ENCODE measurements around the gene FHL1.

FHL1 gene

DNA sequence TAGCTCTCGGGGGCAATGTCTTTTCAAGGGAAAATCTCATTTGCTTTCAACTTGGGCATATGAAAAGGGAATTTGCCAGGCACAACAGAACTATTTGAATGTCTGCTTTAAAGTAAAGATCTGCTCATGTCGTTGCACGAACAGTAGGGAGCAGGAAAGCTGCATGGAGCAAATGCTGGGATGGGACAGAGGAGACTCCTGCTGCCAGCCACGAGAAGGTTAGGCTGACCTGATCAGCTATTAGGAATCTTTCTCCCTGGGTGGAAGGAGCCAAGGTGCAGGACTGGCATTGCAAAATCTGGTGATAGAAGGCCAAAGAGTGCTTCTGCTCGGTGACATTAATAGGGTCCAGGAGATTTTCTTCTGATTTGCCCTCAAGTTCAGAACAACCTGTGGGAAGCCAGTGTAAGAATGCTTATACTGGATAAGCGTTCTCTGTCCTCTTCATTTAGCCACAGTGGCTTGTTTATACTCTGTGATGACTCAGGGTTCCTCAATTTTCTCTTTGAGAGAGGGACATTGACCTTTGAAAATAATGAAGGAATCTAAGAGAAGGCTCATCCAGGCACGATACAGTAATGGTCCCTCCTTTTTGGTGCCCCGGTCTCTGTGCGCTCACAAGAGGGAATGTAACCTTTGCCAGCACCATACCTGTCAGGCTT lies 22.9 kb downstream of the FHL1 start:
- DNase-seq (ENCODE audit: low read depth): no peak
- no peak overlapping the region for H3K4me3 ChIP-seq (ENCODE audit: low read depth, low read length)

DNA sequence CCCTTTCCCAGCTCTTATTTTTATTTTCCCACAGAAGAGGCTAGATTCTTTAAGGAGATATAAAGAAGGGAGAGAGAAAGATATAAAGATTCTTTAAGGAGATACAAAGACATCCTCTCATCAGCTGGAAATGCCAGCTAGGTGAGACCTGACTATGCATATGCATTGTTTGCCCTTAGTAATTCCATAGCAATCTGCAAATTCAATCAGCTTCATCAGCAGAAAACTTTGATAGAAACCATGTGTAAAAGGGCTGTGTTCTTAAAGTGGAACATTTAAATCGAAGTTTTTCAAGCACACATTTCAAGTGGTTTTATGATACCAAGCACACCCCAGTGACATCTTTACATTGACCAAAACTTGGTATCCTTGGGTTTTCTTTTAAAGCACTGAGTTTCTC lies 24.1 kb downstream of the FHL1 start:
- DNase-seq (ENCODE audit: low read depth): no peak
- TF ChIP-seq, protein P1, sequence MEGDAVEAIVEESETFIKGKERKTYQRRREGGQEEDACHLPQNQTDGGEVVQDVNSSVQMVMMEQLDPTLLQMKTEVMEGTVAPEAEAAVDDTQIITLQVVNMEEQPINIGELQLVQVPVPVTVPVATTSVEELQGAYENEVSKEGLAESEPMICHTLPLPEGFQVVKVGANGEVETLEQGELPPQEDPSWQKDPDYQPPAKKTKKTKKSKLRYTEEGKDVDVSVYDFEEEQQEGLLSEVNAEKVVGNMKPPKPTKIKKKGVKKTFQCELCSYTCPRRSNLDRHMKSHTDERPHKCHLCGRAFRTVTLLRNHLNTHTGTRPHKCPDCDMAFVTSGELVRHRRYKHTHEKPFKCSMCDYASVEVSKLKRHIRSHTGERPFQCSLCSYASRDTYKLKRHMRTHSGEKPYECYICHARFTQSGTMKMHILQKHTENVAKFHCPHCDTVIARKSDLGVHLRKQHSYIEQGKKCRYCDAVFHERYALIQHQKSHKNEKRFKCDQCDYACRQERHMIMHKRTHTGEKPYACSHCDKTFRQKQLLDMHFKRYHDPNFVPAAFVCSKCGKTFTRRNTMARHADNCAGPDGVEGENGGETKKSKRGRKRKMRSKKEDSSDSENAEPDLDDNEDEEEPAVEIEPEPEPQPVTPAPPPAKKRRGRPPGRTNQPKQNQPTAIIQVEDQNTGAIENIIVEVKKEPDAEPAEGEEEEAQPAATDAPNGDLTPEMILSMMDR (IDR thresholded peaks at IDR 0.05; ENCODE audit: low read depth, low read length, missing control alignments): no peak
- H3K4me3 ChIP-seq (ENCODE audit: low read depth, low read length): no peak overlapping the region

More for the DNA sequence above, 22.9 kb downstream of the FHL1 start:
- TF ChIP-seq, protein P1 (IDR thresholded peaks at IDR 0.05; ENCODE audit: low read depth, low read length, missing control alignments): no peak

DNA sequence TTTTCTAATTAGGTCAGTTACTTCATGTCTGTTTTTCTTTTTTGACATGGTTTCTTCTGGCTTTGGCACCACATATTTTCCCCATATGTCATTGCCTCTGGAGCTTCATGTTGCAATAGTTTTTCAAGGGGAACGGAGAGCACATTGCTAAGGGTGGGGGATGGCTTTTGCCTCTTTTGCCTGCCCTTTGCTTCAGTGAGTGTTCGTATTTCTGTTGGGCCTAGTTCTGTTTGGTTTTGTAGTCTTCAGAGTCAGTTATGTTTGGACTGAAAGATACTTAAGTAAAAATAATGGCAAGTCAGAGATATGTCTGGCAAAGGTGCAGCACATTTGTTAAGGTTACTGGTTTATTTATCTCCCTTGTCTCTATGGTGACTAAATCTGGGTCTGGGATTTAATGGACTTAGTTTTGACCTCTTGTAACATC lies 29.1 kb downstream of the FHL1 start:
- no peak for DNase-seq (ENCODE audit: low read depth)
- no peak overlapping the region for H3K4me3 ChIP-seq (ENCODE audit: low read depth, low read length)
- TF ChIP-seq, protein P1 (IDR thresholded peaks at IDR 0.05; ENCODE audit: low read depth, low read length, missing control alignments): no peak

DNA sequence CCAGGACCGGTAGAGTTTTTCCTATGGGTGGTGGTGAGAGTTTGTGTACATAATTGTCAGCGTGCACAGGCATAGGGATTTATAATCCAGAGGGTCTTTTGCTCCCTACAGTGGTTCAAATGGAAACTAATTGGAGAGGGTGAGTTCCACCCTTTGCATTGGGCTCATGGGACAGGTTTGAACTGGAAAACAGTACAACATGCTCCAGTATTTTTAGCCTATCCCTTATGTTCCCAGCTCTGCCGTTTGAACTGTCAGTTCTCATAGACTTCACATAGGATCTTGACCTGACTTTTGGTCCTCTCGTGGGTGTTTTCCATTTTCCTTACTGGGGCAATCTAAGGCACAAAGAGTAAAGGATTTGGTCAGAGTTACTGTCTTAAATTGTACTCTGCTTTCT lies 31.8 kb downstream of the FHL1 start:
- DNase-seq (ENCODE audit: low read depth): no peak
- TF ChIP-seq, protein P1 (IDR thresholded peaks at IDR 0.05; ENCODE audit: low read depth, low read length, missing control alignments): no peak
- H3K4me3 ChIP-seq (ENCODE audit: low read depth, low read length): no peak overlapping the region

DNA sequence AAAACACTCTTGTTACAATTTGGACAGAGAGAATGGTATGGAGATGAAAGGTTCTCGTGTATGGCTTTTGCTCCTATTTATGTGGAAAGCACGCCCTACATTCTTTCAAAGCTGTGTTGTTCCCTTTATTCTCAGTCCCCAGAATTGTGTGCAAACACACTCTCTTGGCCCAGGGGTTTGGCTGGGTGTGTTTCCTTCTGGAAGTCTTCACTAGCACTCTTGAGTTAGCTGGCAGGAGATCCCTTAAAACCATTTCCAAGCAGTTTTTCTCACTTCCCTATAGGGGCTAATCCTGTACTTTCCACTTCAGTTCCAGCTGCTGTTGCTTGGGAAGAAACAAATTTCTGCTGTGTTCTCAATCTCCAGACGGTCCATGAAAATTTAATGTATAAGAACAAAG lies 35.1 kb downstream of the FHL1 start:
- TF ChIP-seq, protein P1 (IDR thresholded peaks at IDR 0.05; ENCODE audit: low read depth, low read length, missing control alignments): no peak
- no peak overlapping the region for H3K4me3 ChIP-seq (ENCODE audit: low read depth, low read length)
- DNase-seq (ENCODE audit: low read depth): no peak

DNA sequence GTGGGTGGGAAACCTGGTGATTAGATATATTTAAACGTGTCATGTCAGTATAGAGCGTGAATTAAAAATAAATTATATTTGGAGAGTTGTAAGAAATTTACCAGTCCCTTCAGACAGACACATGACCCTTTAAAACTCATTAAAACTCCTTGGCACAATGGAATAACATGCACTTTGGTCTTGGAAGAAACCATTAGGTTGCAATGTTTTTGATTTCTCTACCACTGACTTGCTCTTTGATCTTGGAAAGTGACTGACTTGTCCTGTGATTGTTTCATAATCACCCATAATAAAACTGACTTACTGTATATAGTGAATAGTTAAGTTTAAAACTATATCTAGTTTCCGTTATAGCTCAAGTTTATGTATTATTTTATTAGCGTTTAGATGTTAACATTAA lies 35.8 kb downstream of the FHL1 start:
- TF ChIP-seq, protein P1 (IDR thresholded peaks at IDR 0.05; ENCODE audit: low read depth, low read length, missing control alignments): no peak

DNA sequence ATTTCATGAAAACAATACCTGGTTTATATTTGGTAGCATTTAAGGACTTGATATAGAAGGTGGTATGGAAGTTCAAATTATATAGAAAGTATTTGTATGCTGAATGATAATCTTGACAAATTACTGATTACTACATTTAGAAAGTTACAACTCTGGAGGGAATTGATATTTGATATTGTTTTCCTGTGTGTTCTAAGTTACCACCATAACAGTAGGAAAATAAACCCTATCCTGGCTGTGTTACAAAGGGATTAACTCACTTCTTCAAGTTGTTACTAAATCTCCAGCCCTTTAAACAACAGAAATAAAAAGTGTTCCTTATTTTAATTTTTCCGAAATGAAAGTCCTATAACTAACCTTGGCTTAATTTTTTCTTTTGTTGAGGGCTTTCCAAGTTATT lies 36.6 kb downstream of the FHL1 start:
- H3K4me3 ChIP-seq (ENCODE audit: low read depth, low read length): no peak overlapping the region
- TF ChIP-seq, protein P1 (IDR thresholded peaks at IDR 0.05; ENCODE audit: low read depth, low read length, missing control alignments): no peak
- DNase-seq (ENCODE audit: low read depth): no peak

More for the DNA sequence above, 35.8 kb downstream of the FHL1 start:
- no peak overlapping the region for H3K4me3 ChIP-seq (ENCODE audit: low read depth, low read length)
- DNase-seq (ENCODE audit: low read depth): no peak
